ACC112 (cell line): Measurements from ENCODE around the gene CCDC200.
A peak's percentile ranks its signal among the peaks of the same experiment; 100 is the strongest.

Source experiments
- H2AFZ ChIP-seq: fragments of 200-600 bp; sonication (generic); one replicate; pipeline ENCODE4 v1.6.0; 2017; ENCODE audit warnings: antibody characterized with exemption, low read length; ENCODE audit not compliant: unreplicated experiment
- H3K27ac ChIP-seq: fragments of 200-600 bp; sonication (generic); 2 replicates; pipeline ENCODE4 v1.5.1; 2014; ENCODE audit warnings: low read depth, mild to moderate bottlenecking, antibody characterized with exemption, low read length, moderate library complexity
- H3K27me3 ChIP-seq: fragments of 200-600 bp; sonication (generic); 2 replicates; pipeline ENCODE4 v1.6.1; 2014; ENCODE audit warnings: mild to moderate bottlenecking, antibody characterized with exemption, low read length, moderate library complexity, mixed read lengths; ENCODE audit not compliant: insufficient read depth
- H3K36me3 ChIP-seq: fragments of 200-600 bp; sonication (generic); 2 replicates; pipeline ENCODE4 v1.6.1; 2016; ENCODE audit warnings: mild to moderate bottlenecking, antibody characterized with exemption, low read length, moderate library complexity, mixed read lengths; ENCODE audit not compliant: insufficient read depth
- H3K4me1 ChIP-seq: fragments of 200-600 bp; sonication (generic); one replicate; pipeline ENCODE4 v1.6.1; 2016; ENCODE audit warnings: low read length, mixed read lengths; ENCODE audit not compliant: insufficient read depth, unreplicated experiment, control insufficient read depth
- H3K4me3 ChIP-seq: fragments of 200-600 bp; sonication (generic); 2 replicates; pipeline ENCODE4 v1.5.1; 2014; ENCODE audit warnings: mild to moderate bottlenecking, low read depth, low read length
- H3K79me2 ChIP-seq: fragments of 200-600 bp; sonication (generic); one replicate; pipeline ENCODE4 v1.6.0; 2016; ENCODE audit warnings: low read length; ENCODE audit not compliant: control insufficient read depth, unreplicated experiment, insufficient read depth

Gene CCDC200

DNA sequence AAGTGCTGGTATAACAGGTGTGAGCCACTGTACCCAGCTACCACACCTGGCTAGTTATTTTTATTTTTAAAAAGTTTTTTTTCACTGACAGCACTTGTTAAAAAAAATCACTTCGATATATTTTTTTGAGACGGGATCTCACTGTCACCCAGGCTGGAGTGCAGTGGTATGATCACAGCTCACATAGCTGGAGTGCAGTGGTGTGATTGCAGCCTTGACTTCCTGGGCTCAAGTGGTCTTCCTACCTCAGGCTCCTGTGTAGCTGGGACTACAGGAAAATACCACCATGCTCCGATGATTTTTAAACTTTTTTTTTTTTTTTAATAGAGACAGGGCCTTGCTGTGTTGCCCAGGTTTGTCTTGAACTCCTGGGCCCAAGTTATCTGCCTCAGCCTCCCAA lies 44.5 kb downstream of the CCDC200 start:
- peaks cover 22% of the 10 kb centered on the region for H3K36me3 ChIP-seq

DNA sequence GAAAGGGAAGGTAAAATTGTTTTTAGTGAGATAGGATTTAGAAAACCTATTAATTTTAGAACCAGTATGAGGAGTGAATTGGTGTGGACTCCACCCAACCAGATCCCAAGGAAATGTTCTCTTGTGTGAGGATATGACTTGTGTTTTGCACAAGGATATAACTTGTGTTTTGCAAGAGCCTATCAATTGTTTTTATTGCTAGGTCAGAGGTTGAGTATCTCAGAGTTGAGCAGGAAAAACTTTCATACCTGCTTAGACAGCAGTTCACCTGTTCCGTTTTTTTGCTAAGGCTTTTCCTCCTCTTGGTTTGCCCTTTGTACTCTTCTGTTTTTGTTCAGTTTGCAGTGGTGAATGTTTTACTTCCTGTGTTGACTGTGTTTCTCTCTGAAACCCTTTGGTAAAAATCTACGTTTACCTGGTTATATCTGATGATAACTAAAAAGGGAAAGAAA lies 52.3 kb downstream of the CCDC200 start:
- no peak overlapping the region for H2AFZ ChIP-seq
- H3K36me3 ChIP-seq: peaks cover 42% of the 10 kb centered on the region
- peaks cover 35% of the 10 kb centered on the region for H3K79me2 ChIP-seq
- H3K27ac ChIP-seq: peak overlapping the region; percentile 56; the same call in 1 of the 2 replicates
- H3K4me3 ChIP-seq: peak overlapping the region; percentile 39; the same call in 1 of the 2 replicates
- H3K4me1 ChIP-seq: peaks cover 24% of the 10 kb centered on the region
- H3K27me3 ChIP-seq: no peaks in the 10 kb centered on the region

More for the DNA sequence above, 44.5 kb downstream of the CCDC200 start:
- no peak overlapping the region for H2AFZ ChIP-seq
- H3K4me3 ChIP-seq: no peak overlapping the region
- H3K27ac ChIP-seq: no peak overlapping the region
- no peaks in the 10 kb centered on the region for H3K79me2 ChIP-seq
- H3K27me3 ChIP-seq: no peaks in the 10 kb centered on the region
- H3K4me1 ChIP-seq: no peaks in the 10 kb centered on the region

DNA sequence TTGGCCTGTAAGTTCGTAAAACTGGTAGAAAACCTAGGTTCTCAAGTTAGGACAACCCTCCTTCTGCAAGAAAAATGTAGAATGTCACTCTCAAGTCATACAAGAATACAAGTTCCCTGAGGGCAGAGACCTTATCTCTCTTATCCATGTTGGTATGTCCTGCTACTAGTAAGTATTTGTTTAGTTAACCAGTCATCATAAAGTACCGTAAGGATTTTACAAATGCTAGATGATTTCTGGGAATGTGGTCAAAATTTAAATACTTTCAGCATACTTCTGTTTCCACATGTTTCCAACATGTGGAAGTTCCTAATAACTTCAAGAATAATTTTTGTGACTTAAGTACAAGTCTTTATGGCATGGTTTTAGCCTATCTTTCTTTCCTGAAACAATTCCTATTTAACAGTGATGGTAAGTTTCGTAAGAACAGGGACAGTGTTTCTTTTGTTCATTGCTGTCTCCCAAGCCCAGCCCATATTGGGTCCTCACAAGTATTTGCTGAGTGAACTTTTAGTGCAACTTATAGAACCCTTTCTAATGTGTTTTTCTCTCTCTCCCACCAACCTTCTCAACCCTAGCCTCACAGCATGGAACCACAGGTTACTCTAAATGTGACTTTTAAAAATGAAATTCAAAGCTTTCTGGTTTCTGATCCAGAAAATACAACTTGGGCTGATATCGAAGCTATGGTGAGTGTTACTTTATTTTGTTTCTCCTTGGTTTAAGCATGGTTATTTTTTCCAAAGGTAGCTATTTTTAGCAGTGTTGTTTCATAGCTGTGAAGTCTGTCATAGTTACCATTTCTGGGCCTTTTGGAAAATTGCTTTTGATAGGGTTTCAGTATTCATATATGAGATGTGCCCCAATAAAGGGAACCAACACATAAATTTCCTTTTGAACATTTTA lies 53.0 kb downstream of the CCDC200 start:
- H2AFZ ChIP-seq: no peak overlapping the region
- H3K4me1 ChIP-seq: peaks cover 24% of the 10 kb centered on the region
- H3K79me2 ChIP-seq: peaks cover 35% of the 10 kb centered on the region
- peak overlapping the region; percentile 56 for H3K27ac ChIP-seq
- H3K36me3 ChIP-seq: peaks cover 42% of the 10 kb centered on the region
- H3K27me3 ChIP-seq: no peaks in the 10 kb centered on the region
- peak overlapping the region; percentile 39; the same call in 1 of the 2 replicates for H3K4me3 ChIP-seq

DNA sequence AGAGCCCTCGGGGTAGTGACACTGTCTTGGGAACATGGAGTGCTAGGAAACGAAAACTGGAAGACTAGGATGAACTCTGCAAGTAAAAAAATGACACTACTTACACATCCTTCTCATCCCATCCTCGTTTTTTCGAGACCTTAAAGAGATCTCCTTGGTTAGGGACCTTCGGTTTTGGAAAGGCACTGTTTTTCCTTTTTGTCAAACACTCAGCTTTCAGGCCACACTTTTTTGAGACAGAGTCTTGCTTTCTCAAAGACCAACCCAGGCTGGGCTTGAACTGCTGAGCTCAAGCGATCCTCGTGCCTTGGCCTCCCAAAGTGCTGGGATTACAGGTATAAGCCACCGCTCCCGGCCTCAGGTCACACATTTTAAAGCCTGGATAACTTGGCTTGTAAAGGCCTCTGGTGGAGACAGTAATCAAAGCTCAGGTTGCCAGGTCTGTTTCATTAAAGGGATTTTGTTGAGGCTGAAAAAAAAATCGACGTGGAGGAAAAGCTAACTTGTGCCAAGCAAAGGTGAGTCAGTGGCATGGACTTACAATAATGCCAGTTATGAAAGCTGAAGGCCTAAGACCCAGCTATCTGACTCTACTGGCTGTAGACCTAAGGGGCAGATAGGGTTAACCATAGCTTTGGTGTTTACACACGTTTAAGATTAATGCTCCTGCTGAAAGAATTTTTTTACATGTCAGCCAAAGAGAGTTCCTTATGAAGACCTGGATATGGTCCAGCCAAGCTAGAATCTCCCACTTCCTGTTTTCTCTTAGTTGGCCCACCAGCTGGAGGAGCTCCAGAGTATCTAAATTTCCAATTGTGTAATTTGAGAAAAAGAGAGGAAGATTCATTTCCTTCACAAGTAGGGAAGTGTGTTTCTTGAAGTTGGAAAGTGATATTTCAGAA lies 56.6 kb downstream of the CCDC200 start:
- H3K27ac ChIP-seq: peak overlapping the region; percentile 93
- peaks cover 18% of the 10 kb centered on the region for H3K36me3 ChIP-seq
- no peaks in the 10 kb centered on the region for H3K27me3 ChIP-seq
- peaks cover 52% of the 10 kb centered on the region for H3K79me2 ChIP-seq
- H3K4me3 ChIP-seq: peak overlapping the region; percentile 82
- H2AFZ ChIP-seq: no peak overlapping the region
- peaks cover 30% of the 10 kb centered on the region for H3K4me1 ChIP-seq
